Heart left ventricle (tissue), 16 donors: ENCODE data around the gene SUSD4. TPM values are rescaled to one million over a fixed set of nuclear protein-coding genes. Genes with fewer than 3 reads are reported as not detected.

ENCODE experiments used
- ATAC-seq, 4 donors: fragments of 200-7000 bp; cut with Tn5 transposase; one replicate each; pipeline ENCODE4 v1.9.1; 2020 to 2022; ENCODE audit warnings: moderate library complexity in 4 of 4, mild to moderate bottlenecking in 3 of 4, moderate number of reproducible peaks in 1 of 4
- DNase-seq, 5 donors: peaks; one replicate each; pipeline ENCODE4 v3.0.0-alpha.2; 2020
- H3K27ac ChIP-seq, 12 donors: fragments of 200-600 bp; sonication (generic) in 4 of 12; one replicate each; pipeline versions ENCODE4 v1.5.0 to v1.8.0; 2016 to 2022; ENCODE audit warnings: mild to moderate bottlenecking in 2 of 12
- H3K27me3 ChIP-seq, 9 donors: fragments of 200-600 bp; sonication (generic) in 2 of 9; one replicate each; pipeline versions ENCODE4 v1.5.1 to v1.8.0; 2016 to 2022; ENCODE audit warnings: mild to moderate bottlenecking in 3 of 9
- H3K36me3 ChIP-seq, 9 donors: fragments of 200-600 bp; sonication (generic) in 2 of 9; one replicate each; pipeline versions ENCODE4 v1.5.0 to v1.8.0; 2018 to 2022; ENCODE audit warnings: mild to moderate bottlenecking in 2 of 9
- H3K4me1 ChIP-seq, 12 donors: fragments of 200-600 bp; sonication (generic) in 4 of 12; one replicate each; pipeline versions ENCODE4 v1.5.0 to v1.8.0; 2016 to 2022; ENCODE audit warnings: mild to moderate bottlenecking in 3 of 12
- H3K4me3 ChIP-seq, 12 donors: fragments of 200-600 bp; sonication (generic) in 4 of 12; one replicate each; pipeline versions ENCODE4 v1.5.0 to v1.8.0; 2017 to 2022; ENCODE audit warnings: mild to moderate bottlenecking in 9 of 12, moderate library complexity in 4 of 12
- H3K9me3 ChIP-seq, 12 donors: fragments of 200-600 bp; sonication (generic) in 4 of 12; one replicate each; pipeline versions ENCODE4 v1.5.0 to v1.8.0; 2016 to 2022; ENCODE audit warnings: mild to moderate bottlenecking in 1 of 12
- POLR2A ChIP-seq, 2 donors: fragments of 450-650 bp; IDR thresholded peaks; one replicate each; pipeline ENCODE4 v1.6.1; 2017; ENCODE audit warnings: antibody characterized with exemption in 2 of 2, mild to moderate bottlenecking in 2 of 2, moderate library complexity in 2 of 2
- WGBS, 4 donors: extraction: QIAGEN DNeasy Blood & Tissue Kit in 2 of 4; methylation state at CpG; one replicate each; pipeline versions ENCODE4 v1.1.5 to v1.1.7; 2013 to 2018; 5-methylcytosine and 5-hydroxymethylcytosine counted together
- intact Hi-C, 10 donors: fragments of 100-400 bp; cut with DNase I; formaldehyde crosslinking; loops; one replicate each; pipeline versions ENCODE4 v1.11.1 to v1.14.2; 2022
- polyA plus RNA-seq, 2 donors: library from polyadenylated mRNA; stranded (reverse); fragments of 200-250 nt; gene quantifications; one replicate each; pipeline ENCODE4 v1.2.3, GENCODE V29; 2013
- total RNA-seq, 9 donors: library from RNA; depleted of rRNA in 2 of 9; stranded (reverse); fragments of >200 nt in 2 of 9; fragmentation: NEBNext Ultra II Directional in 3 of 9; extraction: Animal tissue kit (Norgen Biotek cat#: 25700) in 3 of 9; gene quantifications; one replicate each; pipeline versions ENCODE4 v1.1.0 to v1.2.4, GENCODE V29; 2016 to 2023
- TF ChIP-seq, protein P1 (sequence below), 12 donors: fragments of 200-600 bp; sonication (generic) in 4 of 12; IDR thresholded peaks; one replicate each; pipeline versions ENCODE4 v1.5.0 to v1.8.0; 2018 to 2022; ENCODE audit warnings: antibody characterized with exemption in 12 of 12, mild to moderate bottlenecking in 5 of 12
- donor health status: ischemic (EF 13 %, LVEDD 7.1; RV severe dilation, severe dysfunction).
- donor health status: healthy with polysubstance abuse.
- donor health status: DM: no; HTN: yes; CAD: no.
- donor health status: DM: no; HTN: no; CAD: no.
- donor health status: ischemic (EF 25% LVEDD 6.9; RV normal size, moderate dysfunction).
- donor health status: ischemic (EF 25% LVEDD 5.7; RV mildly dilated, moderate dysfunction).
- donor health status: healthy.
- donor health status: DM: yes; HTN: yes; CAD: no.
- donor health status: ischemic (EF 35%, LVEDD 5.7; RV mildly dilated, moderate dysfunction).
- donor health status: nonischemic (EF 11% LVEDD 7.7; RV severe dilation, severe dysfunction).
- donor health status: DM: yes; HTN: yes; CAD: no.
- donor health status: PGD.
- donor health status: ischemic (EF 29% LVEDD 5.4; RV normal size, mild dysfunction).
- donor health status: nonischemic (EF 23%, LVEDD 6.1; RV moderate dilation, normal function).

The SUSD4 gene
- total and polyA plus RNA-seq, 11 donors: 0.40 to 27.2 (median 2.4) TPM

- TF ChIP-seq, protein P1, sequence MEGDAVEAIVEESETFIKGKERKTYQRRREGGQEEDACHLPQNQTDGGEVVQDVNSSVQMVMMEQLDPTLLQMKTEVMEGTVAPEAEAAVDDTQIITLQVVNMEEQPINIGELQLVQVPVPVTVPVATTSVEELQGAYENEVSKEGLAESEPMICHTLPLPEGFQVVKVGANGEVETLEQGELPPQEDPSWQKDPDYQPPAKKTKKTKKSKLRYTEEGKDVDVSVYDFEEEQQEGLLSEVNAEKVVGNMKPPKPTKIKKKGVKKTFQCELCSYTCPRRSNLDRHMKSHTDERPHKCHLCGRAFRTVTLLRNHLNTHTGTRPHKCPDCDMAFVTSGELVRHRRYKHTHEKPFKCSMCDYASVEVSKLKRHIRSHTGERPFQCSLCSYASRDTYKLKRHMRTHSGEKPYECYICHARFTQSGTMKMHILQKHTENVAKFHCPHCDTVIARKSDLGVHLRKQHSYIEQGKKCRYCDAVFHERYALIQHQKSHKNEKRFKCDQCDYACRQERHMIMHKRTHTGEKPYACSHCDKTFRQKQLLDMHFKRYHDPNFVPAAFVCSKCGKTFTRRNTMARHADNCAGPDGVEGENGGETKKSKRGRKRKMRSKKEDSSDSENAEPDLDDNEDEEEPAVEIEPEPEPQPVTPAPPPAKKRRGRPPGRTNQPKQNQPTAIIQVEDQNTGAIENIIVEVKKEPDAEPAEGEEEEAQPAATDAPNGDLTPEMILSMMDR (IDR thresholded peaks at IDR 0.05): no peak
- TF ChIP-seq POLR2A (IDR thresholded peaks at IDR 0.05): no peak
- ATAC-seq (no peak), DNase-seq (no peak)
- Histone ChIP-seq H3K27ac (no peak overlapping the region), H3K4me3 (no peak overlapping the region), H3K4me1 (no peaks in the 10 kb centered on the region), H3K27me3 (no peaks in the 10 kb centered on the region), H3K36me3 (no peaks in the 10 kb centered on the region), H3K9me3 (no peaks in the 10 kb centered on the region)
- intact Hi-C loops: no loop called here
- 65 to 75% (median 70%) methylated on average over 3 of the region's 3 CpGs for WGBS, 4 donors
These were observed 41.1 kb downstream of the SUSD4 start for GRCh38 chr1:223322868-223323267.

GRCh38 chr1:223320959-223321358 lies 43.0 kb downstream of the SUSD4 start:
- H3K27ac ChIP-seq: no peak overlapping the region
- no peaks in the 10 kb centered on the region for H3K9me3 ChIP-seq
- WGBS, 4 donors: 87 to 92% (median 90%) methylated on average over 6 of the region's 6 CpGs
- intact Hi-C loops: no loop called here
- H3K4me3 ChIP-seq: no peak overlapping the region
- H3K36me3 ChIP-seq: no peaks in the 10 kb centered on the region
- ATAC-seq (no peak), DNase-seq (no peak)
- H3K27me3 ChIP-seq: no peaks in the 10 kb centered on the region
- H3K4me1 ChIP-seq: no peaks in the 10 kb centered on the region
- TF ChIP-seq POLR2A (IDR thresholded peaks at IDR 0.05): no peak
- TF ChIP-seq, protein P1 (IDR thresholded peaks at IDR 0.05): no peak

DNA sequence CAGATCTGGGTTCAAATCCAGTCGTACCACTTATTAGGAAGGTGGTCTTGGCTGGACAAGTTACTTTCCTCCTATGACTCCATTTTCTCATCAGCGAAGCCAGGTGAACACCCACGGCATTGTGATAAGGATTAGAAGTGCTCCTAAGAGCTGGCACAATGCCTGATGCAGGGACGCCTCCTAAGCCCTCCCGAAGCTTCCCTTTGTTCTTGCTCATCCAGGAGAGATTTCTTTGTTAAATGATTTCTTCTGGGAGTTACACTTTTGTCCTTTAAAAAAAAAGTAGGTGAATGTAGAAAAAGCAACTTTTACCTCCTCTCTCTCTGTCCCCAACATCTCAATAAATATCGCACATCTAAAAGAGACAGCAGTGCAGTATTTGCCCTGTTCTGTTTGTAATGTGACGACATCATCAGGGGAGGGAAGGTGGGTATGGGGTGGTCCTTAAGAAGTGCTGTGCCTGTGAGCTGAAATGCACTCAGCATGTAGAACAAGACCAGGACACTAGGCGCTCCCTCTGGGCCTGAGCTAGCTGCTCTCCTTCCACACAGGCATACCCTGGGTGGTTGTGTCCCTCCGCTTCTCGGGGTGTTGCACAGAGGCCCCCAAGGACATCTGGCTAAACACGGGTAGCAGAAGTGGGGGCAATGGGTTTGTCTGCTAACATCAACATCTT lies 43.9 kb downstream of the SUSD4 start:
- ATAC-seq (no peak), DNase-seq (no peak)
- Histone ChIP-seq H3K9me3 (no peaks in the 10 kb centered on the region), H3K36me3 (no peaks in the 10 kb centered on the region), H3K4me3 (no peak overlapping the region), H3K4me1 (no peaks in the 10 kb centered on the region), H3K27ac (no peak overlapping the region), H3K27me3 (no peaks in the 10 kb centered on the region)
- 70 to 79% (median 76%) methylated on average over 11 of the region's 11 CpGs for WGBS, 4 donors
- TF ChIP-seq POLR2A (IDR thresholded peaks at IDR 0.05): no peak
- TF ChIP-seq, protein P1 (IDR thresholded peaks at IDR 0.05): no peak
- intact Hi-C loops: no loop called here

- no peak for ATAC-seq
- no peaks in the 10 kb centered on the region for H3K4me1 ChIP-seq
- no peak overlapping the region for H3K4me3 ChIP-seq
- WGBS, 4 donors: 89 to 96% (median 91%) methylated on average over 3 of the region's 3 CpGs
- H3K27ac ChIP-seq: no peak overlapping the region
- H3K9me3 ChIP-seq: no peaks in the 10 kb centered on the region
- TF ChIP-seq POLR2A (IDR thresholded peaks at IDR 0.05): no peak
- no peaks in the 10 kb centered on the region for H3K36me3 ChIP-seq
- no peaks in the 10 kb centered on the region for H3K27me3 ChIP-seq
- no peak for DNase-seq
- intact Hi-C loops: no loop called here
These were observed 44.6 kb downstream of the SUSD4 start for GRCh38 chr1:223319398-223319797.

- no peak for DNase-seq
- no peak for ATAC-seq
- no peaks in the 10 kb centered on the region for H3K9me3 ChIP-seq
- H3K27ac ChIP-seq: no peak overlapping the region
- intact Hi-C loops: no loop called here
- H3K27me3 ChIP-seq: no peaks in the 10 kb centered on the region
- no peaks in the 10 kb centered on the region for H3K4me1 ChIP-seq
- H3K36me3 ChIP-seq: no peaks in the 10 kb centered on the region
- H3K4me3 ChIP-seq: no peak overlapping the region
- TF ChIP-seq POLR2A (IDR thresholded peaks at IDR 0.05): no peak
- TF ChIP-seq, protein P1 (IDR thresholded peaks at IDR 0.05): no peak
- 88 to 97% (median 94%) methylated on average over 3 of the region's 3 CpGs for WGBS, 4 donors
These were observed 47.9 kb downstream of the SUSD4 start for GRCh38 chr1:223316082-223316481.
